ENCODE measurements around the gene GMDS.

GMDS gene

DNA sequence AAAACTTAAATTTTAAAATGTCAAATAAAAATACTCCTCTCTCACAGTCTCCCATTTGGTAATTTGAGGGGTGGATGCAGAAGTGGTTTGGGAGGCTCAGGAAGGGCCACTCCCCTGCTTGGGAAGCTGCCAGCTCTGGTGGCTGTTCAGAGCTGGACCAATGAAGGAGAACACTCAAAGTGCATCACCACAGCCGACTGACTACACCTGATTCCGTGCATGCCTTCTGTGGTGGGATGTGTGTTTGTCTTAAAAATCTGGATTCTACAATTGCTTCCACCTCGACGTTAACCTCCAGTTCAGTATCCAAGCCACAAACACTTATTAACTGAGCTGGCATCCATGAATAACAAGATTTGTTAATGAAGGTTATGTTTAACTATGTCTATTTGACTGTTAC lies 498.4 kb downstream of the GMDS start:
- Histone ChIP-seq H4K8ac (ENCODE audit: low read depth, low read length) (no peak overlapping the region), H3K9me3 (ENCODE audit: insufficient read depth, low read depth, low read length) (no peaks in the 10 kb centered on the region), H2AK5ac (ENCODE audit: low read length) (no peak overlapping the region), H3K4me3 (ENCODE audit: low read depth, low read length) (no peak overlapping the region), H3K23ac (ENCODE audit: low read length) (no peak overlapping the region), H3K18ac (ENCODE audit: low read length) (no peak overlapping the region), H2BK5ac (ENCODE audit: low read depth, low read length, poor library complexity) (no peak overlapping the region), H2BK120ac (ENCODE audit: insufficient read depth, low read length, poor library complexity) (no peak overlapping the region), H3K27ac (ENCODE audit: low read depth, low read length) (no peak overlapping the region), H3K4ac (ENCODE audit: low read depth, low read length) (no peak overlapping the region), H3K14ac (ENCODE audit: low read length) (no peak overlapping the region), H3K4me2 (ENCODE audit: low read length) (no peak overlapping the region), H3K79me2 (ENCODE audit: control insufficient read depth, insufficient read depth, low read length, poor library complexity) (no peaks in the 10 kb centered on the region), H2AFZ (ENCODE audit: insufficient read depth, low read length, poor library complexity) (no peak overlapping the region), H3K9ac (ENCODE audit: low read length) (no peak overlapping the region), H3K4me1 (ENCODE audit: control insufficient read depth in 1 of 2, insufficient read depth in 2 of 2, low read length in 2 of 2) (no peaks in the 10 kb centered on the region), H2BK12ac (ENCODE audit: low read length) (no peak overlapping the region), H3K36me3 (ENCODE audit: control insufficient read depth in 1 of 2, insufficient read depth in 2 of 2, low read length in 2 of 2) (no peaks in the 10 kb centered on the region), H3K79me1 (ENCODE audit: low read length) (no peaks in the 10 kb centered on the region), H3K27me3 (ENCODE audit: insufficient read depth, low read length) (no peaks in the 10 kb centered on the region), H4K12ac (ENCODE audit: low read depth, low read length) (no peak overlapping the region), H4K91ac (ENCODE audit: low read depth, low read length) (no peak overlapping the region)
- no peak for DNase-seq
- WGBS (ENCODE audit: extremely low coverage, insufficient coverage, insufficient read length) = no CpG with 5 or more reads among the region's 4 CpGs

DNA sequence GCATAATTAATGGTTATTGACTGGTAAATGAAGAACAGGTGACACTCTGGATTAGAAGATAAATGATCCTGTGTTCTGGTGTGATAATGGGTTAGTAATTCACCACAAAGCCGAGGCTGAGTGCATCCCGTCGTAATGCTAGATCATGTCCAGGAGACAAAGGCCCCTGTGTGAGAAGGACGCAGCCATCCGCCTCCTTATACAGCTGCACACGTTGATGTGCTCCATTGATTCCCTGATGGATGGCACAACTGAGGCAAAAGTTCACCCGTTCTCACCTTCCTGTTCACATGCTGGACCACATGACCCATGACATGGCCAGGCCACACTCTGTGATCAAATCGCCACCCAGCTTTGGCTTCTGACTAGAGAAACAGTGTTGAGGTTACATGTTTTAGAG lies 499.6 kb downstream of the GMDS start:
- Histone ChIP-seq H2BK120ac (ENCODE audit: insufficient read depth, low read length, poor library complexity) (no peak overlapping the region), H3K18ac (ENCODE audit: low read length) (no peak overlapping the region), H3K4me3 (ENCODE audit: low read depth, low read length) (peak overlapping the region; percentile 38), H3K4me1 (ENCODE audit: control insufficient read depth in 1 of 2, insufficient read depth in 2 of 2, low read length in 2 of 2) (no peaks in the 10 kb centered on the region), H3K79me2 (ENCODE audit: control insufficient read depth, insufficient read depth, low read length, poor library complexity) (no peaks in the 10 kb centered on the region), H3K14ac (ENCODE audit: low read length) (no peak overlapping the region), H3K4ac (ENCODE audit: low read depth, low read length) (no peak overlapping the region), H2AFZ (ENCODE audit: insufficient read depth, low read length, poor library complexity) (no peak overlapping the region), H3K27ac (ENCODE audit: low read depth, low read length) (no peak overlapping the region), H3K9me3 (ENCODE audit: insufficient read depth, low read depth, low read length) (no peaks in the 10 kb centered on the region), H2BK12ac (ENCODE audit: low read length) (no peak overlapping the region), H4K8ac (ENCODE audit: low read depth, low read length) (no peak overlapping the region), H2BK5ac (ENCODE audit: low read depth, low read length, poor library complexity) (no peak overlapping the region), H3K4me2 (ENCODE audit: low read length) (no peak overlapping the region), H3K27me3 (ENCODE audit: insufficient read depth, low read length) (no peaks in the 10 kb centered on the region), H4K12ac (ENCODE audit: low read depth, low read length) (no peak overlapping the region), H4K91ac (ENCODE audit: low read depth, low read length) (no peak overlapping the region), H3K23ac (ENCODE audit: low read length) (no peak overlapping the region), H3K36me3 (ENCODE audit: control insufficient read depth in 1 of 2, insufficient read depth in 2 of 2, low read length in 2 of 2) (no peaks in the 10 kb centered on the region), H2AK5ac (ENCODE audit: low read length) (no peak overlapping the region), H3K79me1 (ENCODE audit: low read length) (no peaks in the 10 kb centered on the region), H3K9ac (ENCODE audit: low read length) (no peak overlapping the region)
- no CpG with 5 or more reads among the region's 8 CpGs for WGBS (ENCODE audit: extremely low coverage, insufficient coverage, insufficient read length)
- no peak for DNase-seq

DNA sequence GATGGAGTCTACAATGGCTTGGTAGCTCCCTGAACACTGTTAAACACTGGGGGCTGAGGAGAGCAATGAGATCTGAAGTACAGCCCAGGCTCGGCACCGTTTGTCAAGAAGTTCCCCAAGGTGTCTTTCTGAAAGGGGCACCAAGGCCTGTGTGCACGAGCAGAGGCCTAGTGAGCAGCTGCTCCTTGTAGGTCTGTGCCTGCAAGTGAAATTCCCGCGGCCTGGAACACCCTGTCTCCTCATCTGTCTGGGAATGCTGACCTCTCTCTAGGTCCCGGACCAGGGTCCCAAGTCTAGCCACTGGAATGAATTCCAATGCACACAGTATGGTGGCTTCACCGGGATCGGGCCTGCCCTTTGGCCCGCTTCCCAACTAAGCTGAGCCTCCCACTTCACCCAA lies 500.9 kb downstream of the GMDS start:
- H3K27me3 ChIP-seq (ENCODE audit: insufficient read depth, low read length) = no peaks in the 10 kb centered on the region
- H2BK5ac ChIP-seq (ENCODE audit: low read depth, low read length, poor library complexity) = no peak overlapping the region
- no peak overlapping the region for H3K14ac ChIP-seq (ENCODE audit: low read length)
- H3K79me2 ChIP-seq (ENCODE audit: control insufficient read depth, insufficient read depth, low read length, poor library complexity) = no peaks in the 10 kb centered on the region
- H3K4me2 ChIP-seq (ENCODE audit: low read length) = no peak overlapping the region
- no peaks in the 10 kb centered on the region for H3K9me3 ChIP-seq (ENCODE audit: insufficient read depth, low read depth, low read length)
- H3K18ac ChIP-seq (ENCODE audit: low read length) = no peak overlapping the region
- no peak overlapping the region for H4K12ac ChIP-seq (ENCODE audit: low read depth, low read length)
- H4K91ac ChIP-seq (ENCODE audit: low read depth, low read length) = no peak overlapping the region
- no peaks in the 10 kb centered on the region for H3K79me1 ChIP-seq (ENCODE audit: low read length)
- DNase-seq = peak; percentile 13 to 17
- H3K36me3 ChIP-seq (ENCODE audit: control insufficient read depth in 1 of 2, insufficient read depth in 2 of 2, low read length in 2 of 2) = no peaks in the 10 kb centered on the region
- no CpG with 5 or more reads among the region's 9 CpGs for WGBS (ENCODE audit: extremely low coverage, insufficient coverage, insufficient read length)
- H4K8ac ChIP-seq (ENCODE audit: low read depth, low read length) = no peak overlapping the region
- H3K4ac ChIP-seq (ENCODE audit: low read depth, low read length) = no peak overlapping the region
- H3K9ac ChIP-seq (ENCODE audit: low read length) = no peak overlapping the region
- no peaks in the 10 kb centered on the region for H3K4me1 ChIP-seq (ENCODE audit: control insufficient read depth in 1 of 2, insufficient read depth in 2 of 2, low read length in 2 of 2)
- H2BK12ac ChIP-seq (ENCODE audit: low read length) = no peak overlapping the region
- H2AFZ ChIP-seq (ENCODE audit: insufficient read depth, low read length, poor library complexity) = no peak overlapping the region
- no peak overlapping the region for H3K23ac ChIP-seq (ENCODE audit: low read length)
- H2BK120ac ChIP-seq (ENCODE audit: insufficient read depth, low read length, poor library complexity) = no peak overlapping the region
- no peak overlapping the region for H3K27ac ChIP-seq (ENCODE audit: low read depth, low read length)
- no peak overlapping the region for H2AK5ac ChIP-seq (ENCODE audit: low read length)
- no peak overlapping the region for H3K4me3 ChIP-seq (ENCODE audit: low read depth, low read length)

DNA sequence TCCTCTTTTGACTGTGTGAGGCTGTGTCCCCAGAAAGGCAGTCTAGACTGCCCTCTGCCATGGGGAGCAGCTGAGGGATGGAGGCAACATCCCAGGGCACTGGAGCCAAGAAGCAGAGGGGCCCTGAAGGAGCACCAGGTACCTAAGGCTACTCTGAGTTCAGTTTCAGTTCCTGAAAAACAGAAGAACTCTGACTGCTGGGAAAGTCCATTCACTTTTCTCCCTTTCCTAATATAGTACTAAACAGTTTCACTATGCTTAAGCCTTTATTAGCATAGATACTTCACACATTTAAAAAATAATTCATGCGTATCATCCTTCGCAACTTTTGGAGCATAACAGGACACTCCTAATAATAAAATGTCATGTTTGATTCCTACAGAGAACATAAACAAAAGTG lies 505.7 kb downstream of the GMDS start:
- H3K14ac ChIP-seq (ENCODE audit: low read length) = no peak overlapping the region
- no peak overlapping the region for H2BK12ac ChIP-seq (ENCODE audit: low read length)
- H3K9ac ChIP-seq (ENCODE audit: low read length) = no peak overlapping the region
- H3K18ac ChIP-seq (ENCODE audit: low read length) = no peak overlapping the region
- no peak overlapping the region for H3K4me2 ChIP-seq (ENCODE audit: low read length)
- H3K36me3 ChIP-seq (ENCODE audit: control insufficient read depth in 1 of 2, insufficient read depth in 2 of 2, low read length in 2 of 2) = no peaks in the 10 kb centered on the region
- H4K8ac ChIP-seq (ENCODE audit: low read depth, low read length) = no peak overlapping the region
- no peak overlapping the region for H2BK5ac ChIP-seq (ENCODE audit: low read depth, low read length, poor library complexity)
- no peak overlapping the region for H2AFZ ChIP-seq (ENCODE audit: insufficient read depth, low read length, poor library complexity)
- H3K4me3 ChIP-seq (ENCODE audit: low read depth, low read length) = no peak overlapping the region
- no peak overlapping the region for H3K4ac ChIP-seq (ENCODE audit: low read depth, low read length)
- no peaks in the 10 kb centered on the region for H3K79me1 ChIP-seq (ENCODE audit: low read length)
- H2BK120ac ChIP-seq (ENCODE audit: insufficient read depth, low read length, poor library complexity) = no peak overlapping the region
- no peak overlapping the region for H2AK5ac ChIP-seq (ENCODE audit: low read length)
- peaks cover 6% of the 10 kb centered on the region for H3K9me3 ChIP-seq (ENCODE audit: insufficient read depth, low read depth, low read length)
- no peak overlapping the region for H3K27ac ChIP-seq (ENCODE audit: low read depth, low read length)
- H3K23ac ChIP-seq (ENCODE audit: low read length) = no peak overlapping the region
- H4K91ac ChIP-seq (ENCODE audit: low read depth, low read length) = no peak overlapping the region
- H3K4me1 ChIP-seq (ENCODE audit: control insufficient read depth in 1 of 2, insufficient read depth in 2 of 2, low read length in 2 of 2) = no peaks in the 10 kb centered on the region
- no peaks in the 10 kb centered on the region for H3K79me2 ChIP-seq (ENCODE audit: control insufficient read depth, insufficient read depth, low read length, poor library complexity)
- H4K12ac ChIP-seq (ENCODE audit: low read depth, low read length) = no peak overlapping the region
- no CpG with 5 or more reads among the region's 2 CpGs for WGBS (ENCODE audit: extremely low coverage, insufficient coverage, insufficient read length)
- H3K27me3 ChIP-seq (ENCODE audit: insufficient read depth, low read length) = no peaks in the 10 kb centered on the region
- DNase-seq = no peak
